ENCODE data around the gene PPP1R1B. TPM values are rescaled to one million over a fixed set of nuclear protein-coding genes. Genes with fewer than 3 reads are reported as not detected.

Gene PPP1R1B
- total RNA-seq, 1 experiment from 2014 or later, result not detected

DNA sequence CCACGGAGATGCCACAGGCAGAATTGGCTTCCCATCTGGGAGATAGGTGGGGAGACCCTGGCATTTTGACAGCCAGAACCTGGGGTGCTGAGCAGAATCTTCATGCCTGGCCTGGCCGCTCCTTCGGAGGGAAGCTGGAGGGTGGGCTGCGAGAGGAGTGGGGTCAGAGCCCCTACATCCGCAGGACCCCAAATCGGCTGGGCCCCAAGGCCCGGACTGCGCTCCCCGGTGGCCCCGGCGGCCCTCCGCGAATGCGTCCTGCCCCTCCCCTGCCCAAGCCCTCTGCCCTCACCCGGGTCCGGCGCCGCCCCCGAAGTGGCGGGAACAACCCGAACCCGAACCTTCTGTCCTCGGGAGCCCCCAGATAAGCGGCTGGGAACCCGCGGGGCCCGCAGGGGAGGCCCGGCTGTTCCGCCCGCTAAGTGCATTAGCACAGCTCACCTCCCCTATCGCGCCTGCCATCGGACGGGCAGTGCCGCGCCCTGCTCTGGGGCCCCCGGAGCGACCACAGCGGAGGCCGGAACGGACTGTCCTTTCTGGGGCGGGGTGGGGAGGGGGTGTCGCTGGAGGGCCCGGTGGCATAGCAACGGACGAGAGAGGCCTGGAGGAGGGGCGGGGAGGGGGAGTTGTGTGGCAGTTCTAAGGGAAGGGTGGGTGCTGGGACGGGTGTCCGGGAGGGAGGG, 40.7 kb downstream of the PPP1R1B start:
- Histone ChIP-seq H2AFZ (no peak overlapping the region), H3K79me2 (ENCODE audit: low read depth) (no peaks in the 10 kb centered on the region), H3K4me3 (no peak overlapping the region), H3K27me3 (ENCODE audit: insufficient read depth, low read depth) (no peaks in the 10 kb centered on the region), H3K27ac (no peak overlapping the region), H3K9me3 (ENCODE audit: insufficient read depth, low read depth) (no peaks in the 10 kb centered on the region), H3K9me2 (ENCODE audit: insufficient read depth) (no peaks in the 10 kb centered on the region), H3K4me1 (replicated peaks; ENCODE audit: insufficient read depth) (peaks cover 35% of the 10 kb centered on the region), H3K4me2 (peak overlapping the region; percentile 83; the same call in 1 of the 2 replicates), H4K20me1 (ENCODE audit: insufficient read depth) (no peaks in the 10 kb centered on the region), H3K36me3 (ENCODE audit: low read depth) (no peaks in the 10 kb centered on the region), H3F3A (ENCODE audit: insufficient read depth, low read depth) (peaks cover 23% of the 10 kb centered on the region; the same call in 1 of the 2 replicates)
- BruUV-seq (replicated peaks), result no TSS peak
- ChIA-PET POLR2A (ENCODE audit: unreplicated experiment) (interaction anchor here (0.6 kb wide), 2 partner anchors 8 to 214 kb away, joined by 3 to 4 read pairs; no protein-coding TSS in a partner anchor), CTCF (interaction anchor here (0.5 to 0.6 kb wide), 2 partner anchors 13 to 62 kb away, joined by 3 read pairs; no protein-coding TSS in a partner anchor)
- TF ChIP-seq EZH2 (IDR thresholded peaks at IDR 0.05; ENCODE audit: low read depth), result no peak
- TF ChIP-seq, protein P1, sequence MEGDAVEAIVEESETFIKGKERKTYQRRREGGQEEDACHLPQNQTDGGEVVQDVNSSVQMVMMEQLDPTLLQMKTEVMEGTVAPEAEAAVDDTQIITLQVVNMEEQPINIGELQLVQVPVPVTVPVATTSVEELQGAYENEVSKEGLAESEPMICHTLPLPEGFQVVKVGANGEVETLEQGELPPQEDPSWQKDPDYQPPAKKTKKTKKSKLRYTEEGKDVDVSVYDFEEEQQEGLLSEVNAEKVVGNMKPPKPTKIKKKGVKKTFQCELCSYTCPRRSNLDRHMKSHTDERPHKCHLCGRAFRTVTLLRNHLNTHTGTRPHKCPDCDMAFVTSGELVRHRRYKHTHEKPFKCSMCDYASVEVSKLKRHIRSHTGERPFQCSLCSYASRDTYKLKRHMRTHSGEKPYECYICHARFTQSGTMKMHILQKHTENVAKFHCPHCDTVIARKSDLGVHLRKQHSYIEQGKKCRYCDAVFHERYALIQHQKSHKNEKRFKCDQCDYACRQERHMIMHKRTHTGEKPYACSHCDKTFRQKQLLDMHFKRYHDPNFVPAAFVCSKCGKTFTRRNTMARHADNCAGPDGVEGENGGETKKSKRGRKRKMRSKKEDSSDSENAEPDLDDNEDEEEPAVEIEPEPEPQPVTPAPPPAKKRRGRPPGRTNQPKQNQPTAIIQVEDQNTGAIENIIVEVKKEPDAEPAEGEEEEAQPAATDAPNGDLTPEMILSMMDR (conservative IDR thresholded peaks at IDR 0.05), result no peak
- intact Hi-C loops (cut with micrococcal nuclease; ENCODE audit: unreplicated experiment), result no loop called here
- DNase-seq, result peak in 1 of 2 experiments; percentile 27

DNA sequence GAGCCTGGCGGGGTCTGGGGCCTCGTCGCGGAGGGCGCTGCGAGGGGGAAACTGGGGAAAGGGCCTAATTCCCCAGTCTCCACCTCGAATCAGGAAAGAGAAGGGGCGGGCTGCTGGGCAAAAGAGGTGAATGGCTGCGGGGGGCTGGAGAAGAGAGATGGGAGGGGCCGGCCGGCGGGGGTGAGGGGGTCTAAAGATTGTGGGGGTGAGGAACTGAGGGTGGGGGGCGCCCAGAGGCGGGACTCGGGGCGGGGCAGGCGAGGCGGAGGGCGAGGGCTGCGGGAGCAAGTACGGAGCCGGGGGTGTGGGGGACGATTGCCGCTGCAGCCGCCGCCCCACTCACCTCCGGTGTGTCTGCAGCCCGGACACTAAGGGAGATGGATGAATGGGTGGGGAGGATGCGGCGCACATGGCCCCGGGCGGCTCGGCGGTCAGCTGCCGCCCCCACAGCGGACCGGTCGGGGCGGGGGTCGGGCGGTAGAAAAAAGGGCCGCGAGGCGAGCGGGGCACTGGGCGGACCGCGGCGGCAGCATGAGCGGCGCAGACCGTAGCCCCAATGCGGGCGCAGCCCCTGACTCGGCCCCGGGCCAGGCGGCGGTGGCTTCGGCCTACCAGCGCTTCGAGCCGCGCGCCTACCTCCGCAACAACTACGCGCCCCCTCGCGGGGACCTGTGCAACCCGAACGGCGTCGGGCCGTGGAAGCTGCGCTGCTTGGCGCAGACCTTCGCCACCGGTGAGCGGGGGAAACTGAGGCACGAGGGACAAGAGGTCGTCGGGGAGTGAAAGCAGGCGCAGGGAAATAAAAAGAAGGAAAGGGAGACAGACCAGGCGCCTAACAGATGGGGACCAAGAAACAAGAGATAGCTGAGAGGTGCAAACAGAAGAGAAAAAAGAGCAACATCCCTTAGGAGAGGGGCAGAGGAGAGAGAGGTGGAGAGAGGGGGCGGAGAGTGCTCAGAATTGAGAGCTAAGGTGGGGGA, 41.5 kb downstream of the PPP1R1B start, which contains the start of gene PNMT:
Gene PNMT, plus strand, starts transcription at position 509 of the 980 bp plus-strand sequence. Its CDS starts 23 bp downstream, at position 532.
- Histone ChIP-seq H3K27ac (no peak within 1 kb of the TSS), H3F3A (ENCODE audit: insufficient read depth, low read depth) (peaks cover 17% of the 10 kb centered on the region; the same call in 1 of the 2 replicates), H3K79me2 (ENCODE audit: low read depth) (no peaks in the 10 kb centered on the region), H2AFZ (peak within 1 kb of the TSS; percentile 75; the same call in 1 of the 2 replicates), H3K27me3 (ENCODE audit: insufficient read depth, low read depth) (no peaks in the 10 kb centered on the region), H3K4me2 (peak within 1 kb of the TSS; percentile 83), H3K36me3 (ENCODE audit: low read depth) (no peaks in the 10 kb centered on the region), H3K9me2 (ENCODE audit: insufficient read depth) (no peaks in the 10 kb centered on the region), H4K20me1 (ENCODE audit: insufficient read depth) (no peaks in the 10 kb centered on the region), H3K4me1 (replicated peaks; ENCODE audit: insufficient read depth) (peaks cover 35% of the 10 kb centered on the region), H3K4me3 (peak within 1 kb of the TSS; percentile 51), H3K9me3 (ENCODE audit: insufficient read depth, low read depth) (no peaks in the 10 kb centered on the region)
- ChIA-PET POLR2A (ENCODE audit: unreplicated experiment) (no interaction called here), CTCF (no interaction called here)
- intact Hi-C loops (cut with micrococcal nuclease; ENCODE audit: unreplicated experiment), result no loop called here
- BruUV-seq (replicated peaks), result no TSS peak
- TF ChIP-seq, protein P1 (conservative IDR thresholded peaks at IDR 0.05), result peak; percentile 63; the same call in 1 of the 2 replicates
- no peak for TF ChIP-seq EZH2 (IDR thresholded peaks at IDR 0.05; ENCODE audit: low read depth)
- peak in 1 of 2 experiments; percentile 58 for DNase-seq

Data from PC-9 (cell line).